ENCODE measurements around the gene ACSL6.

The ACSL6 gene

DNA sequence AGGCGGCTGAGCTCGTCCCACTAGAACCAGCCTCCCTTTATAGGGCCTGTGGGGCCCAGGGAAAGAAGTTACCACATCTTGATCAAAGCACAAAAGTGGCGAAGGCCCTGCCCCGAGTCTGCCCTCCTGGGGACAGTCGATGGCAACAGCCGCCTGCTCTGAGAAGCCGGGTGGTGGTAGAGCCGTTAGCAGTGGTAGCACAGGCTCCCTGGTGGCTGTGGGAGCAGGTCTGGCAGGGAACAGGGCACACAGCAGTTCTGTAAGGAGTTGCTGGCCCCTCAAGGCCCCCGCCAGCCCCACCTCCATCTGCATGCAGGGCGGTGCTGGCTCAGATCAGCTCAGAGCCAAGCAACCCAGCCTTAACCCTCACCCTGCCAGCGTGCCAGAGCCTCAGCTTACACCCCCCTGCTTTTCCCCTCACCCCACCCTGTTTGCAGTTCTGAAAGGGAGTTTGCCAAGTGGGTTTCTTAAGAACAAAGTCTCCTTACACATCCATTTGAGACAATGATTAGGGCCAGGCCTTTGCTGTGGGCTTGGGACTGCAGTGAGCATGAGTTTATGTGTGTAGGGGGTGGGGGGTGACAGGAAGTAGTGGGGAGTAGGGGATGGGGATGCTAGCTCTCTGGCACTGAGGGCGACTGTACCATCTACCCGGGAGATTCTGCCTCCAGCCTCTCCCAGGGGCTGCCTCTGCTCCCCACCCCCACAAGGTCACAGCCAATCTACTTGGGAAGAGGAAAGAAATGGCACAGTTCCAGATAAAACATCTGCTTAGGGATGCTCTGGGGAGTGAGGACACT is 11.8 kb downstream of the ACSL6 start:
- H3K4me3 ChIP-seq (ENCODE audit: low read length): no peak overlapping the region
- TF ChIP-seq, protein P1, sequence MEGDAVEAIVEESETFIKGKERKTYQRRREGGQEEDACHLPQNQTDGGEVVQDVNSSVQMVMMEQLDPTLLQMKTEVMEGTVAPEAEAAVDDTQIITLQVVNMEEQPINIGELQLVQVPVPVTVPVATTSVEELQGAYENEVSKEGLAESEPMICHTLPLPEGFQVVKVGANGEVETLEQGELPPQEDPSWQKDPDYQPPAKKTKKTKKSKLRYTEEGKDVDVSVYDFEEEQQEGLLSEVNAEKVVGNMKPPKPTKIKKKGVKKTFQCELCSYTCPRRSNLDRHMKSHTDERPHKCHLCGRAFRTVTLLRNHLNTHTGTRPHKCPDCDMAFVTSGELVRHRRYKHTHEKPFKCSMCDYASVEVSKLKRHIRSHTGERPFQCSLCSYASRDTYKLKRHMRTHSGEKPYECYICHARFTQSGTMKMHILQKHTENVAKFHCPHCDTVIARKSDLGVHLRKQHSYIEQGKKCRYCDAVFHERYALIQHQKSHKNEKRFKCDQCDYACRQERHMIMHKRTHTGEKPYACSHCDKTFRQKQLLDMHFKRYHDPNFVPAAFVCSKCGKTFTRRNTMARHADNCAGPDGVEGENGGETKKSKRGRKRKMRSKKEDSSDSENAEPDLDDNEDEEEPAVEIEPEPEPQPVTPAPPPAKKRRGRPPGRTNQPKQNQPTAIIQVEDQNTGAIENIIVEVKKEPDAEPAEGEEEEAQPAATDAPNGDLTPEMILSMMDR (conservative IDR thresholded peaks at IDR 0.05; ENCODE audit: low read depth, low read length): no peak
- DNase-seq (ENCODE audit: low read depth): no peak

DNA sequence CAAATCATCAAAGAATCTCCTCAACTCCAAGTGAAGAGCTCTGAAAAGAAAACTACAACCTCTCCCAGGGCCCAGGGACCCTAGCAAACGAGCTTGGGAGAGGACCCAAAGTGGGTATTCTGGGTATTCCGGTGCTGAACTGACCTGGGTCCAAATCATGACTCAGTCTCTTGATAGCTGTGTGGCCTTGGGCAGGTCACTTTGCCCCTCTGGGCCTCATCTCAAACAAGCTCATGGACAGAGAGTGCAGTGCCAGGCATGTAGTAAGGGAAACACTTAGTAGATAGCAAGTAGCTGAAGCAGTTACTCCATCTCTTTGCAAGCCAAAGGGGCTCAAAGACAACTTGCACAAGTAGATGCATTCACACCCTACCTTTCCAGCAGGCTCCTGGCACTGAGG is 12.4 kb downstream of the ACSL6 start:
- TF ChIP-seq, protein P1 (conservative IDR thresholded peaks at IDR 0.05; ENCODE audit: low read depth, low read length): no peak
- DNase-seq (ENCODE audit: low read depth): no peak
- H3K4me3 ChIP-seq (ENCODE audit: low read length): no peak overlapping the region

DNA sequence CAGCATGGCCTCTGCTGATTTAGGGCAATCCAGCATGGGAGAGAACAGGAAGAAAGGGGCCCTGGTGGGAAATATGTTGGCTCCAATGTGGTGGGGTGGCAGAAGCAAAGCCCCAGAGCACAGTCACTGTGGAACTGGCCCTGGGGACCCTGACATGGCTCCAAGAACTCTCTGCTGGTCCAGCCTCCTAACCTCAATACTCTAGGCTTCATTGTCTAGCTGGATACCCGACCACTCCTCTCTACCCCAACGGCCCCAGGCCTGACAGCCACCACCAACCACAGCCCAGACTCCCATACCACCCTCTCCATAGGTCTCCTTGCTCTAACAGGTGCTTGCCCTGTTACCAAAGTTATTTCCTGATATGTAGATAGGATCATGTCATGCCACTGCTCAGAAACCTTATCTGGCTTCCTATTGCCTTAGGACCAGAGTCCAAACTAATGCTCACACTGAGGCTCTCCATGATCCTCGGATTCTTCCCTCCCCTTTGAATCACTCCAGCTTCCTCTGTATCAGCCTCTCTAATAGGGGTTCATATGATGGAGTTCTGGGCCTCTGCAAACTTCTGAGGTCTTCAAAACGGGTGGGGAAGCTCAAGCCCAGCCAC is 12.9 kb downstream of the ACSL6 start:
- TF ChIP-seq, protein P1 (conservative IDR thresholded peaks at IDR 0.05; ENCODE audit: low read depth, low read length): no peak
- H3K4me3 ChIP-seq (ENCODE audit: low read length): no peak overlapping the region
- no peak for DNase-seq (ENCODE audit: low read depth)

DNA sequence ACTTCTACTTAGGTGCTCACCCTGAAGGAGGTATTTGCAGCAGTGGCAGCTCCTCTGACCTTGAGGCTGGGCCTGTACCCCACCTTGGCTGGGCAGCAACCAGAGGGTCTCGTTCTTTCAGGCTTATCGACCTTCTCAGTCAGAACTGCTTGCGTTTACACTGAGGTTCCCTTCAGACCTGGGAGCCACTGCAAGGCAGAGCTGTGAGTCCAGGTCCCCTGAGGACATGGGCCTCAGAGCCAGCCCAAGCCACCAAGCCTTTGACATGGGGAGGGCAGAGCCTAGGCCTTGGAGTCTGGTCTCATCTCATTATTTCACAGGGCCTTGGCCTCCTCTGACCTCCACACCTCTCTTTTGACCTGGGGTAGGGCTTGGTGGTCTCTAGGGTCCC is 13.7 kb downstream of the ACSL6 start:
- TF ChIP-seq, protein P1 (conservative IDR thresholded peaks at IDR 0.05; ENCODE audit: low read depth, low read length): no peak
- no peak overlapping the region for H3K4me3 ChIP-seq (ENCODE audit: low read length)
- DNase-seq (ENCODE audit: low read depth): no peak

DNA sequence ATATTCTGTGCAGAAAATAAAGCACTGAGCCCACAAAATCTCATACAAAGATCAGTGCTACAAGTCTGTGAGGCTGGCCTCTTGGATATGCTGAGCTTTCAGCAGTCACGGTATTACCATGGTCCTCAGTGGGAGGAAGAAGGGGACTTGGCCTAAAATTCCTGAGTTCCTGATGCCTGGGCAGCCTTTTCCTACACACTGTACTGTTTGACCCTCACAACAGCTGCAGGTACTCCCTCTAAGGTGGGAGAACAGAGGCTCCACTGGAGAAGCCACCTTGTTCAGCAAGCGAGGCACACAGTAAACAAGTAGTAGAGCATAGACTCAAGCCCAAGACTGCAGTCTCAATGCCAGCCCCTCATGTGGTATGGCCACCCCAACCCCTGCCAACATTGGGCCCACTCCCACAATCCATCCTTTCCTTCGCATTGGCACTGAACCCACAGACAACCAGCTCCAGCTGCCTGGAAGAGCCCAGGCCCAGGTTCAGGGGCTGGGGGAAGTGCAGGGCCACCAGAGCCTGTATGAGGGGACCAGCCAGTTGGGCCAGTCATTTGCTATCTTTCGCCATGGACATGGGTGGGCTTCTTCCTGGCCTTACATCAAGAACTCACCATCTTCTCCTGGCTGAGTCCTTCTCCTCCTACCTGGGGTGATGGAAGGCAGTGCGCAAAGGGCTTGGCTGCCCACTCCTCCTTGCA is 14.3 kb downstream of the ACSL6 start:
- TF ChIP-seq, protein P1 (conservative IDR thresholded peaks at IDR 0.05; ENCODE audit: low read depth, low read length): no peak
- no peak overlapping the region for H3K4me3 ChIP-seq (ENCODE audit: low read length)
- no peak for DNase-seq (ENCODE audit: low read depth)

DNA sequence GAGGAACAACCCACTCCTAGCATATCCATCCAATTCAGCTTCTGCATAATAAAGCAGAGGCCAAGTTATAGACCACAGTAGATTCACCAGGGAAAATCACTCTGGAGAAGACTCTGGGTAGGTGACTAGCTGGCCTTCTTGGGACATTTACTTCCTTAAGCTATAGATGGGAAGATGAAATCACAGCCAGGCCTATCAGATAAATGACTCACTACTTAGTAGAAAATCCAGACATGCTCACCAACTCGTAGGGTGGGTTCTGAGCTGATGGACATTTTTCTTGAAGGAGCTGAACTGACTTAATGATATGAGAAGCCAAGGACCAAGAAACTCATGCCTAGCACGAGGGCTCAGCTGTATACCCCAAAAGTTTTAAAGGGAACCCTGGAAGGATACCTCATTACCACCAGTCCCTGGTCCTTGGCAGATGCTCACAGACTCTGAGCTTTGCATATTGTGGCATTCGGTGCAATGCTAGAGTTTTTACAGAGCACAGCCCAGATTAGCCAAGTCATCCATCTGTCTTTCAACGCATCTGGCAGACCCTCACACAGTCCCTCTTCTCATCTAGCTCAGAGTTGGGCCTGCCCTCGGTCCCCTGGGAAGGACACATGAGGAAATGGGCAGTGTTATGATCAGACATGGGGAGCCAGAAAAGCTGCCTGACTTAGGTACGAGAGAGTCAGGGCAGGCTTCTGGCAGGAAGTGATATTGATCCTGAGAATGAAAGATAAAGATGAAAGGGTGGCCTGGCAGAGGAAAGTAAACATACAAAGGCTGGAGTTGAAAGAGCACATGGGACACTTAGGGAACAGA is 15.0 kb downstream of the ACSL6 start:
- no peak for DNase-seq (ENCODE audit: low read depth)
- H3K4me3 ChIP-seq (ENCODE audit: low read length): no peak overlapping the region
- TF ChIP-seq, protein P1 (conservative IDR thresholded peaks at IDR 0.05; ENCODE audit: low read depth, low read length): no peak

All from retinal pigment epithelial cell (primary cell).